SK-N-MC (cell line): ENCODE results near the gene RNF168.

Experiments used
- EZH2 ChIP-seq: fragments of 200-600 bp; sonication (generic); IDR thresholded peaks from one replicate; pipeline ENCODE4 v1.6.1; 2017; ENCODE audit warnings: antibody characterized with exemption
- POLR2AphosphoS5 ChIP-seq: IDR thresholded peaks from 2 replicates; pipeline ENCODE4 v1.6.1; 2012; ENCODE audit warnings: mild to moderate bottlenecking, low read depth, low read length, borderline replicate concordance

DNA sequence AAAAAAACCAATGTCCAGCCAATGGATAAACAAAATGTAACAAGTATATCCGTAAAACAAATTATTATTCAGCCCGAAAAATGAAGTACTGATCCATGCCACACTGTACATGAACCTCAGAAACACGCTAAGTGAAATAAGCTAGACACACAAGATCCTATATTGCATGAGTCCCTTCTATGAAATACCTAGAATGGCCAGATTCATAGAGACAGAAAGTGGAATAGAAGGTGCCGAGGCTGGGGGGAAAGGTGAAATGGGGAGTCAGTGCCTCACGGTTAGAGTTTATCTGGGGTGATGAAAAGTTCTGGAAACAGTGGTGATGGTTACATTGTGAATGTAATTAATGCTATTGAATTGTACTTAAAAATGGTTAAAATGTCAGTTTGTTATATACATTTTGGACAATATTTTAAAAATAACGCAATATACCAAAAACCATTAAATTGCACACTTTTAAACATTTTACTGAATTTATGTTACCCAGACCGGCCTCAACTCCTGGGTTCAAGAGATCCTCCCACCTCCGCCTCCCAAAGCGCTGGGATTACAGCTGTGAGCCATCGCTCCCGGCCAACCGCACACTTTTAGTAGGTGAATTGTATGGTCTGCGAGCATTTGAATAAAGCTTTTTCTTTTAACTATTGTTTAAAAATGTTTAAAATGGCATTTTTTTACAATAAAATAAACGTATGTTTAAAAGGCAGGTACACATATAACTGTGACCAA is 2.1 kb downstream of the RNF168 start:
- no peak for TF ChIP-seq EZH2
- TF ChIP-seq POLR2AphosphoS5: no peak
